ENCODE measurements around the gene CELF1.
"Not testable (repeated sequence)": the region's sequence is repeated elsewhere in the genome, so short reads cannot be mapped to it uniquely, and the experiment has no call there.

The CELF1 gene

GRCh38 chr11:47529951-47530350, 23.0 kb downstream of the CELF1 start:
- Histone ChIP-seq H3K4me1 (ENCODE audit: insufficient read depth, low read length, severe bottlenecking) (peaks cover 58% of the 10 kb centered on the region), H3K4me3 (ENCODE audit: low read depth, low read length, poor library complexity, severe bottlenecking) (no peak overlapping the region), H4K20me1 (ENCODE audit: insufficient read depth, low read length) (0 out of 2 replicates have a peak, but pooled peaks cover 4% of the 10 kb centered on the region), H2AFZ (ENCODE audit: low read length) (no peak overlapping the region), H3K27me3 (ENCODE audit: insufficient read depth, low read length) (no peaks in the 10 kb centered on the region), H3F3A (ENCODE audit: insufficient read depth, low read length) (no peaks in the 10 kb centered on the region), H3K79me2 (ENCODE audit: insufficient read depth, low read length) (peaks cover 100% of the 10 kb centered on the region), H3K9ac (ENCODE audit: low read length) (no peak overlapping the region), H3K4me2 (ENCODE audit: low read length) (no peak overlapping the region), H3K9me2 (ENCODE audit: low read depth, low read length) (no peaks in the 10 kb centered on the region), H3K9me3 (ENCODE audit: low read length) (no peaks in the 10 kb centered on the region), H3K36me3 (ENCODE audit: insufficient read depth, low read length) (peaks cover 16% of the 10 kb centered on the region; the same call in 1 of the 2 replicates), H3K27ac (ENCODE audit: low read depth, low read length, poor library complexity, severe bottlenecking) (no peak overlapping the region)
- TF ChIP-seq EZH2 (IDR thresholded peaks at IDR 0.05; ENCODE audit: borderline replicate concordance, low read length) (no peak), CTCF (IDR thresholded peaks at IDR 0.05; ENCODE audit: low read length) (no peak)

- no peak for TF ChIP-seq EZH2 (IDR thresholded peaks at IDR 0.05; ENCODE audit: borderline replicate concordance, low read length)
- no peak for TF ChIP-seq CTCF (IDR thresholded peaks at IDR 0.05; ENCODE audit: low read length)
- no peak overlapping the region for H3K9ac ChIP-seq (ENCODE audit: low read length)
- H3F3A ChIP-seq (ENCODE audit: insufficient read depth, low read length), result no peaks in the 10 kb centered on the region
- H3K4me3 ChIP-seq (ENCODE audit: low read depth, low read length, poor library complexity, severe bottlenecking), result no peak overlapping the region
- H4K20me1 ChIP-seq (ENCODE audit: insufficient read depth, low read length), result no peaks in the 10 kb centered on the region
- no peak overlapping the region for H3K27ac ChIP-seq (ENCODE audit: low read depth, low read length, poor library complexity, severe bottlenecking)
- H3K4me2 ChIP-seq (ENCODE audit: low read length), result no peak overlapping the region
- peaks cover 53% of the 10 kb centered on the region for H3K4me1 ChIP-seq (ENCODE audit: insufficient read depth, low read length, severe bottlenecking)
- no peak overlapping the region for H2AFZ ChIP-seq (ENCODE audit: low read length)
- no peaks in the 10 kb centered on the region for H3K27me3 ChIP-seq (ENCODE audit: insufficient read depth, low read length)
- no peaks in the 10 kb centered on the region for H3K9me3 ChIP-seq (ENCODE audit: low read length)
- peaks cover 96% of the 10 kb centered on the region for H3K79me2 ChIP-seq (ENCODE audit: insufficient read depth, low read length)
- H3K9me2 ChIP-seq (ENCODE audit: low read depth, low read length), result no peaks in the 10 kb centered on the region
- H3K36me3 ChIP-seq (ENCODE audit: insufficient read depth, low read length), result peaks cover 12% of the 10 kb centered on the region; the same call in 1 of the 2 replicates
Measured at GRCh38 chr11:47527186-47527585, 25.7 kb downstream of the CELF1 start.

GRCh38 chr11:47526032-47526431, 26.9 kb downstream of the CELF1 start:
- not testable (repeated sequence) for H3F3A ChIP-seq (ENCODE audit: insufficient read depth, low read length); H3K4me3 ChIP-seq (ENCODE audit: low read depth, low read length, poor library complexity, severe bottlenecking); H3K9me2 ChIP-seq (ENCODE audit: low read depth, low read length); H3K9ac ChIP-seq (ENCODE audit: low read length); H2AFZ ChIP-seq (ENCODE audit: low read length); H4K20me1 ChIP-seq (ENCODE audit: insufficient read depth, low read length); H3K27me3 ChIP-seq (ENCODE audit: insufficient read depth, low read length); H3K9me3 ChIP-seq (ENCODE audit: low read length)
- Histone ChIP-seq H3K79me2 (ENCODE audit: insufficient read depth, low read length) (peaks cover 93% of the 10 kb centered on the region), H3K27ac (ENCODE audit: low read depth, low read length, poor library complexity, severe bottlenecking) (peak overlapping the region; percentile 87), H3K4me1 (ENCODE audit: insufficient read depth, low read length, severe bottlenecking) (peaks cover 53% of the 10 kb centered on the region), H3K36me3 (ENCODE audit: insufficient read depth, low read length) (peaks cover 12% of the 10 kb centered on the region; the same call in 1 of the 2 replicates), H3K4me2 (ENCODE audit: low read length) (peak overlapping the region; percentile 28; the same call in 1 of the 2 replicates)

DNA sequence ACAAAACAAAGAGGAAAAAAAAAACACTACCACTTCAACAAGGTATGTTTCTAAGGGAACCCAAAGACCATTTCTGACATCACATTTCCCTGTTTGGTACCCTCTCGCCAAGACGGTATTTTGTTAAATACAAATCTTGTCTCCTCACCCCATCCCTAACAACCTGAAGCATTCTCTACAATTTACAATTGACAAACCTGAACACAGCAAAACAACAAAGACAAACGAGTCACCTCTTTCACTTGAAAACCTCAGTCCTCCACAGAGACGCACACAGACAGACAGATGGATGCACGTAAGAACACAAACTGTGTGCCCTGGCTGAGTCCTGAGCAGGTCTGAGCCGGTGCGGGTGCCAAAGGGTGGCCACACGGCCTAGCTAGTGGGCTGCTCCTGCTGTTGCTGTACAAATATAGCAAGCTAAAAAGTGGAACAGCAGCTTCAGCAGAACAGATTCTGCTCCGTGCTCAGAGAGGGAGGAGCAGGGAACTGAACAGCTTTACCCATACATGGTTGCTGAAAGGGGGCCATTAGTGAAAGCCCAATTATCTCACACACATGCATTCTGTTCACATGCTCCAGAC, 28.5 kb downstream of the CELF1 start:
- Histone ChIP-seq H3K9me3 (ENCODE audit: low read length) (no peaks in the 10 kb centered on the region), H3K27me3 (ENCODE audit: insufficient read depth, low read length) (no peaks in the 10 kb centered on the region), H3F3A (ENCODE audit: insufficient read depth, low read length) (no peaks in the 10 kb centered on the region), H3K9me2 (ENCODE audit: low read depth, low read length) (no peaks in the 10 kb centered on the region), H4K20me1 (ENCODE audit: insufficient read depth, low read length) (no peaks in the 10 kb centered on the region), H3K4me2 (ENCODE audit: low read length) (peak overlapping the region; percentile 63), H3K4me1 (ENCODE audit: insufficient read depth, low read length, severe bottlenecking) (peaks cover 53% of the 10 kb centered on the region), H3K36me3 (ENCODE audit: insufficient read depth, low read length) (peaks cover 16% of the 10 kb centered on the region; the same call in 1 of the 2 replicates), H2AFZ (ENCODE audit: low read length) (no peak overlapping the region), H3K4me3 (ENCODE audit: low read depth, low read length, poor library complexity, severe bottlenecking) (peak overlapping the region; percentile 35), H3K27ac (ENCODE audit: low read depth, low read length, poor library complexity, severe bottlenecking) (peak overlapping the region; percentile 87), H3K9ac (ENCODE audit: low read length) (peak overlapping the region; percentile 49), H3K79me2 (ENCODE audit: insufficient read depth, low read length) (peaks cover 93% of the 10 kb centered on the region)
- TF ChIP-seq EZH2 (IDR thresholded peaks at IDR 0.05; ENCODE audit: borderline replicate concordance, low read length), result no peak
- no peak for TF ChIP-seq CTCF (IDR thresholded peaks at IDR 0.05; ENCODE audit: low read length)
